Endodermal cell (in vitro differentiated cells): ENCODE results near the gene JAKMIP1. TPM values are rescaled to one million over a fixed set of nuclear protein-coding genes. Genes with fewer than 3 reads are reported as not detected.

ENCODE experiments used
- DNase-seq: peaks from one replicate; pipeline ENCODE4 v3.0.0-alpha.2; 2017
- H3K27ac ChIP-seq: 2 replicates; pipeline ENCODE4 v1.5.1; 2013; ENCODE audit warnings: mild to moderate bottlenecking, low read depth, low read length, moderate library complexity
- H3K27me3 ChIP-seq: 2 replicates; pipeline ENCODE4 v1.6.1; 2013; ENCODE audit warnings: mild to moderate bottlenecking, low read length, moderate library complexity; ENCODE audit not compliant: insufficient read depth, control insufficient read depth, poor library complexity, severe bottlenecking
- H3K36me3 ChIP-seq: 2 replicates; pipeline ENCODE4 v1.7.0; 2013; ENCODE audit warnings: mild to moderate bottlenecking, low read length, moderate library complexity; ENCODE audit not compliant: control insufficient read depth, insufficient read depth
- H3K4me1 ChIP-seq: one replicate; pipeline ENCODE4 v1.7.0; 2013; ENCODE audit warnings: low read length; ENCODE audit not compliant: control insufficient read depth, insufficient read depth
- H3K4me3 ChIP-seq: 2 replicates; pipeline ENCODE4 v1.5.1; 2013; ENCODE audit warnings: mild to moderate bottlenecking, low read length, moderate library complexity
- H3K9ac ChIP-seq: 2 replicates; pipeline ENCODE4 v1.6.1; 2013; ENCODE audit warnings: mild to moderate bottlenecking, low read length, moderate library complexity; ENCODE audit not compliant: poor library complexity, severe bottlenecking; ENCODE audit errors: extremely low read depth
- H3K9me3 ChIP-seq: 2 replicates; pipeline ENCODE4 v1.6.1; 2013; ENCODE audit warnings: mild to moderate bottlenecking, low read length, moderate library complexity; ENCODE audit not compliant: control insufficient read depth
- H3K27ac Mint-ChIP-seq: 2 replicates; pipeline ENCODE4 v1.8.0; 2020; ENCODE audit warnings: mixed read lengths
- H3K27me3 Mint-ChIP-seq: 2 replicates; pipeline ENCODE4 v1.8.0; 2021; ENCODE audit warnings: mild to moderate bottlenecking, mixed read lengths; ENCODE audit not compliant: insufficient read depth
- H3K36me3 Mint-ChIP-seq: 2 replicates; pipeline ENCODE4 v1.8.0; 2020; ENCODE audit warnings: low read depth, mixed read lengths
- H3K4me1 Mint-ChIP-seq: 2 replicates; pipeline ENCODE4 v1.8.0; 2020; ENCODE audit warnings: mixed read lengths
- H3K4me3 Mint-ChIP-seq: 2 replicates; pipeline ENCODE4 v1.8.0; 2020; ENCODE audit warnings: mild to moderate bottlenecking, moderate library complexity, mixed read lengths
- H3K9me3 Mint-ChIP-seq: 2 replicates; pipeline ENCODE4 v1.8.0; 2020; ENCODE audit warnings: mild to moderate bottlenecking, mixed read lengths
- WGBS, 2 experiments: methylation state at CpG; one replicate each; pipeline versions ENCODE4 v1.1.5 to v1.1.7; 2013; ENCODE audit warnings: missing lambda C conversion rate in 2 of 2, mixed read lengths in 1 of 2; ENCODE audit not compliant: insufficient coverage in 1 of 2, insufficient read length in 1 of 2; 5-methylcytosine and 5-hydroxymethylcytosine counted together
- total RNA-seq, 2 donors: library from RNA; stranded (reverse); fragmentation: NEBNext Ultra II Directional in 1 of 2; extraction: Animal tissue kit (Norgen Biotek cat#: 25700) in 1 of 2; gene quantifications; 2 replicates in 1 of 2; 3 replicates in 1 of 2; pipeline ENCODE4 v1.2.1, GENCODE V29; 2021
- TF ChIP-seq, protein P1 (sequence below): fragments of 200-600 bp; sonication (generic); conservative IDR thresholded peaks from 2 replicates; pipeline ENCODE4 v1.5.0; 2021; ENCODE audit warnings: antibody characterized with exemption, mild to moderate bottlenecking

Gene JAKMIP1
- total RNA-seq, 2 donors from 2014 or later, result 10.4 to 11.2 TPM

DNA sequence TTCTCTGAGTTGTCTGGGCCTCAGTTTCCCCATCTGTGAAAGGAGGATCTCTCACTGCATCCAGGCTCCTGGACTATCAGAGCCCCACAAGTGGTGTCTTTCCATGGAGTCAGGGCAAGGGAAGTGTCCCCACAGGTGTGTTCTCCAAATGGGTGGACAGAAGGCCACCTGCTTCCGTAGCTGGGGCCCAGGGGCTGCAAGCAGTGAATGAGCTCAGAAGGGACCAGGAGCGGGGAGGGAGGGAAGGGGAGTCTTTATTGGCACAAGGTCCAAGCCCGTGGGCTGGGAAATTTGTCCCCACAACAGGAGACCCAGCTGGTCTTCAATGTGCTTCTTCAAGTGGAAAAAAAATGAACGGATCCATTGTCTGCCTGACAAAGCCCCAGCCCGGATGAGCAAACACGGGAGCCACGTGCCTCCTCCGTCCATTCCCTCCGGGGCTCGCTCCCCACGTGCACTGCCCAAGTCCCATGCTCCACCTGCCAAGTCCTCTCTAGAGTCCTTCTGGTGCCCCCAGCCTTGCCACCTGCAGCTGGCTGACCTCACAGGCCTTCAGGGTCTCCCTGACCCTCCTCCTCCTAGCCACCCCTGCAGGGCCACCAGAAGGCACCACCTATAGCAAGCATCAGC, 72.0 kb downstream of the JAKMIP1 start:
- Histone ChIP-seq H3K27ac (no peak overlapping the region), H3K27me3 (no peaks in the 10 kb centered on the region), H3K4me1 (no peaks in the 10 kb centered on the region), H3K36me3 (no peaks in the 10 kb centered on the region), H3K9me3 (peaks cover 3% of the 10 kb centered on the region), H3K4me3 (no peak overlapping the region), H3K9ac (no peak overlapping the region)
- Mint-ChIP-seq H3K36me3 (peaks cover 7% of the 10 kb centered on the region), H3K27ac (no peak overlapping the region), H3K9me3 (peaks cover 3% of the 10 kb centered on the region), H3K27me3 (no peaks in the 10 kb centered on the region), H3K4me1 (peaks cover 6% of the 10 kb centered on the region), H3K4me3 (no peak overlapping the region)
- TF ChIP-seq, protein P1, sequence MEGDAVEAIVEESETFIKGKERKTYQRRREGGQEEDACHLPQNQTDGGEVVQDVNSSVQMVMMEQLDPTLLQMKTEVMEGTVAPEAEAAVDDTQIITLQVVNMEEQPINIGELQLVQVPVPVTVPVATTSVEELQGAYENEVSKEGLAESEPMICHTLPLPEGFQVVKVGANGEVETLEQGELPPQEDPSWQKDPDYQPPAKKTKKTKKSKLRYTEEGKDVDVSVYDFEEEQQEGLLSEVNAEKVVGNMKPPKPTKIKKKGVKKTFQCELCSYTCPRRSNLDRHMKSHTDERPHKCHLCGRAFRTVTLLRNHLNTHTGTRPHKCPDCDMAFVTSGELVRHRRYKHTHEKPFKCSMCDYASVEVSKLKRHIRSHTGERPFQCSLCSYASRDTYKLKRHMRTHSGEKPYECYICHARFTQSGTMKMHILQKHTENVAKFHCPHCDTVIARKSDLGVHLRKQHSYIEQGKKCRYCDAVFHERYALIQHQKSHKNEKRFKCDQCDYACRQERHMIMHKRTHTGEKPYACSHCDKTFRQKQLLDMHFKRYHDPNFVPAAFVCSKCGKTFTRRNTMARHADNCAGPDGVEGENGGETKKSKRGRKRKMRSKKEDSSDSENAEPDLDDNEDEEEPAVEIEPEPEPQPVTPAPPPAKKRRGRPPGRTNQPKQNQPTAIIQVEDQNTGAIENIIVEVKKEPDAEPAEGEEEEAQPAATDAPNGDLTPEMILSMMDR, result no peak
- WGBS, 2 experiments, result 86 to 89% methylated on average over 10 to 11 of the region's 11 CpGs
- DNase-seq, result no peak

DNA sequence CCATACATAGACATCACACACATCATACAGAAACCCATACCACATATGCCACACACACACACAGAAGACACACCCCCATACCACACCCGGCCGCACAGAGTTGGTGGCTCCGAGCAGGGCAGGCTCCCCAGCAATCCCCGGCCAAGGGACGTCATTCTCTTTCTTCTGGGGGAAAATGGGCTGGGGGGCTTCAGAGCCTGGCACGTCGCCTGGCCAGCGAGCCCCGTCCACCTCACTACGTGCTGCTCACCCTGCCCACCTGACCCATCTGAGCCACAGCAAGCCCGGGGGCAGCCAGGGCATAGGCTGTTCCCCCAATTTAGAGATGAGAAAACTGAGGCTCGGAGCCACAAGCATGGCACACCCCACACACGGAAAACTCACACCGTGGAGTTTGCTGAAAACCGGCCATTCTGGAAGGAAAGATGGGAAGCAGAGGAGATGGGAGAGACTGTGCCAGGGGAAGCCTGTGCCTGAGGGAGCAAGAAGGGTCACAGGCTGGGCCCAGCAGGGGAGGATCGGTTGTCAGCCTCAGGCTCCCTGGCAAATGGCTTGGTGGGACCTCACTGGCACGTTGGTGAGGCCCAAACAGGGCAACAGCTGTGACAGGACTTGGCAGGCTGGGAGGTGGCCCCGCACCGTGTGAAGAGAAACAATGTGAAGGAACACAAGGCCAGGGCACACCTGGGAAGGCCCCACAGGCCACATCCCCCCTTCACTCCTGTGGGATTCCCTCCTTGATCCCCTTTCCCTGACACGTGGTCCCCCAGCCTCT, 73.2 kb downstream of the JAKMIP1 start:
- H3K27ac ChIP-seq, result no peak overlapping the region
- no peaks in the 10 kb centered on the region for H3K4me1 ChIP-seq
- Mint-ChIP-seq H3K27me3 (no peaks in the 10 kb centered on the region), H3K9me3 (no peaks in the 10 kb centered on the region), H3K4me1 (peaks cover 9% of the 10 kb centered on the region), H3K4me3 (no peak overlapping the region), H3K27ac (no peak overlapping the region), H3K36me3 (peaks cover 4% of the 10 kb centered on the region)
- DNase-seq, result no peak
- H3K4me3 ChIP-seq, result no peak overlapping the region
- TF ChIP-seq, protein P1, result no peak
- no peak overlapping the region for H3K9ac ChIP-seq
- H3K36me3 ChIP-seq, result no peaks in the 10 kb centered on the region
- WGBS, 2 experiments, result 87 to 94% methylated on average over 9 to 20 of the region's 20 CpGs
- H3K9me3 ChIP-seq, result no peaks in the 10 kb centered on the region
- H3K27me3 ChIP-seq, result no peaks in the 10 kb centered on the region

DNA sequence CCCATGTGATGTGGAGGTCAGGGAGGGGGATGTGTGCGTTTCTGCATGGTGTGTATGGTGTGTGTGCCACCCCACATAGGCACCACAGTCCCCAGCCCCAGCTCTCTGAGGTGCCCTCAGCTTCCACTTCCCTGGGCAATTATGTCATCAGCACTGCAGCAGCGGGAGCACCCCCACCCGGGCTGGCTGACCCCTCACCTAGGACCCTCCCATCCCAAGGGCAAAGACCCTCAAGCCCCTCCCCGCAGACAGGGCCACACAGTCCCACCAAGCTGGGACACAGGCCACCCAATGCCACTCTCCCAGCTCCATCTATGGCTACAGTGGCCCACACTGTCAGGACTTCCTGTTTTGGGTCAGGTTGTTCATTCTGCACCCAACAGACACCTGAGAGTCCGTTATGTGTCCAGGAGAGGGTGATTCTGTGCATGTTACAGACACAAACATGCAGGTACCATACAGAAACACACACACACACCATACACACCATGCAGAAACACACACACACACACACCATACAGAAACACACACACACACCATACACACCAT, 75.2 kb downstream of the JAKMIP1 start:
- Histone ChIP-seq H3K4me1 (no peaks in the 10 kb centered on the region), H3K9ac (no peak overlapping the region), H3K4me3 (no peak overlapping the region), H3K27me3 (no peaks in the 10 kb centered on the region), H3K27ac (no peak overlapping the region), H3K36me3 (no peaks in the 10 kb centered on the region), H3K9me3 (no peaks in the 10 kb centered on the region)
- Mint-ChIP-seq H3K36me3 (no peaks in the 10 kb centered on the region), H3K27me3 (no peaks in the 10 kb centered on the region), H3K27ac (no peak overlapping the region), H3K4me1 (peaks cover 11% of the 10 kb centered on the region), H3K9me3 (no peaks in the 10 kb centered on the region), H3K4me3 (no peak overlapping the region)
- TF ChIP-seq, protein P1, result no peak
- 76 to 85% methylated on average over 3 to 5 of the region's 5 CpGs for WGBS, 2 experiments
- peak; percentile 35 for DNase-seq
